Measurements from ENCODE around the gene PIWIL1.

Gene PIWIL1

DNA sequence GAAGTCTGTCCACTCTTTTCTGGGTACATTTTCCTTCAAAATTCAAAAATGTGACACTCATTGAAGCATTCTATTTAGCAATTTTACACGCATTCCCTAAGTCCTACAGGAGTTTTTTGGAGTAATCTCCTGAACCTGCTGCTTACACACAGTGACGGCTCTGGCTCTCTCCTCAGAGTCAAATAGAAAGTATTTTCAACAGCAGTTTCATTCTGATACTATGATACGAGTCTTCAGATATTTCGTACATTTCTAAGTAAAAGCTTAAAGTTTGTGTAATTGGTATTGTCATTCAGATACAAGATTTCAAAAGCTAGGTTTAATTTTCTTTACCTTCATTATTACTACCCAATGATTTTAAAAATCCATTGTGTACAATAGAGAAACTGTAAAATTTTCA is 36.4 kb downstream of the PIWIL1 start:
- DNase-seq, result no peak

DNA sequence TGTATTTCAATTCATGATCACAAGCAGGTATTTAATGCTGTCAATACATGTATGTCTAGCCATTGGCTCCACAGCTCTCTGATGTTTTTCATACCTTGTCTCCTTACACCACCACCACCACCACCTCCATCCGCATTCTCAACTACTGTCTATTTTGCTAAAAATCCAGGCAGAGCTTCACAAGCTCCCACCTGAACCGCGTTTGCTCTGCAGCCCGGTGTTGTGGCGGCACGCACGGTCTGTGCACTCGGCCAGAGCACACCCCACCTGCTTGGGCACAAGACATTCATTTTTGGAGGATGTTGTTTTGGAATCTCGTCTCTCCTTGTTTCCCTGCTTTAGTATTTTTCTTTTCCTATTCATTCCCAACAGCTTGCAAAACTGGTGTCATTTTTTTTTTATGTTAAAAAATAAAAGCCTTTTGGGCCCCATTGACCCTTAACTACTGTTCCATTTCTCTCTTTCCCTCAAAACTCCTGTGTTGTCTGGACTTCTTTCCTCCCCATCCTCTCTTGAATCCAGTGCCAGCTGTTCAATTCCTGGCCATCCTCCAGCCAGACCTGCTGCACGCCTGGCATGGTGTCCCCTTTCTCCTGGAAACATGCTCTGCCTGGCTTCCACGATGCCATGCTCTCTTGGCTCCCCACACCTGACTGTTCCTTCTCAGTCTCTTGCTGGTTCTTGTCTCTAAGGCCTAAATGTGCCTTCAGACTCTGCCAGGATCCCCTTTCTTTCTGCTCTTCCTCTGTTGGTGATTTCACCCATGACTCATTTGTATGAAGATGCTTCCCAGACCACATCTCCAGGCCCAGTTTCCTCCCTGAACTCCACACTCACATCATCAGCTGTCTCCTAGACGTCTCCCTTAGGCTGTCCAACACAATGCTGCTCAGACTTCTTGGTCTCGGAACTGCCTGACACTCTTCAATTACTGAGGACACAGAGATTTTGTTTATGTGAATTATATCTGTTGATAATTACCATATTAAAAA is 37.9 kb downstream of the PIWIL1 start:
- DNase-seq, result no peak

DNA sequence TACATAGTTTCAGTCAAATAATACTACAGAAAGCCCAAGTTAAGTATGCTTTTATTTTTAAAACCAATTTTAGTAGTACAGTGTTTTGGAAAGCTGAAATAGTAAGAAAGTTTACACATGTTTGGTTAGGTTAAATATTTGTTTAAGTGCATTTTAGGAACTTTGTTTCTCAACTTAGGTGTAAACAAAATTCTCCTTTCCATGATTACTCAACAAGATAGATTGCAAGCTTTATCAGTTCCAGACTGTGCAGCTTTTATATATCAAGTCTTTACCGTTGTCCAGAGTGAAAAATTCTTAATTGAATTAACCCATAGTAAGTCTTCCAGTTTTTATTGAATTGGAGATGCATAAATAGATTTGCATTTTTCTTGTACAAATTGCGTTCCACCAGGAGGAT is 45.1 kb downstream of the PIWIL1 start:
- no peak for DNase-seq

DNA sequence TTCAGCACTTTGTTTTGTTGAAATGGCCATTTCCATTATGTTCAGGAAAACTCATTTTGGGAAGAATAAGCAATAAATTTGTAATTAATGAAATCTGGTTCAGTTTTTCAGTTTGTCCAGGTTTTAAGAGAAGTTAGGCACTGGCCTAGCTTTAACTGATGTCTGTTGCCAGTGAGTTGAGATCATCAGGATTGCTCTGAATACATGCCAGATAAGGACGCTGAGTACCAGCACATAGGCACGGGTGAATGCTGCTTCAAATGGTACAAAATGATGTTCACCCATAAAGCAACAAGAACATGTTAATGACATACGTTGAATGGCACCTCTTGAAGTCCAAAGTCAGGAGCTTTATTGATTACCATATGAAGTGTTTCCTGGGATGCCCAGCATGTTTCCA is 46.5 kb downstream of the PIWIL1 start:
- no peak for DNase-seq

DNA sequence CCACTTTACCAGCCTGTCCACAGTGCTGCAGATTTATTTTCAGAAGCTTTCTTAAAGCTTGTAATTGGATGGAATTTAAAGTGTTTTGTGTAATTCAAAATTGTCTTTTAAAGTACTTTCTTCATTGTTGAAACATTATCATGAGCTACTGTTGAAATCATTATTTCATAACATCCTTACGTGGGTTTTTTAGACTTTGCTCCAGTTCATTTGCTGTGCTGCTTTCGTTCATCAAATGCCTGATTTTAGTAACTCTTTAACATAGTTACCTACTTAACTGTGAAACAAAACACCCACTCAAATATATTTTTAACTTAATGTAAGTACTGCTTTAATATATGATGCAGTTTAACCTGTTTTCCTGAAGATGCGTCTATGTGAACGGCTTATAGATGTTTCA is 47.5 kb downstream of the PIWIL1 start:
- no peak for DNase-seq

DNA sequence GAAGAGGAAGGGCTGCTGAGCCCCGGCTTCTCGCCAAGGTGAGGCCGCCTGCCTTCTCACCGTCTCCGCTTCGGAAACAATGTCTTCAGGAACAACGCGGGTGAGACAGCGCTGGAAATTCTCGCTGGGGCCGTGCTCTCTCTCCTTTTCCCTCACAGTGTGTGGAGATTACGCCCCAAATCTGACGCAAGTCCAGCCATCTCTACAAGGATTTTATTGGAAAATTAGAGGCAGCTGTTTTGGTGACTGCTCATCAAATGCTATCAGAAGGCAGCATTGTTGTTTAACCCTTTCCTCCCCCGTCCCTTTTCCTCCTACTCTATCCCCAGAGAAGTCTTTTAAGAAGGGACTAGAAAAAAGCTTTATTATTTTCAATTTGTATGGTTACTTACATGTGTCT is 53.5 kb downstream of the PIWIL1 start:
- DNase-seq, result no peak

DNA sequence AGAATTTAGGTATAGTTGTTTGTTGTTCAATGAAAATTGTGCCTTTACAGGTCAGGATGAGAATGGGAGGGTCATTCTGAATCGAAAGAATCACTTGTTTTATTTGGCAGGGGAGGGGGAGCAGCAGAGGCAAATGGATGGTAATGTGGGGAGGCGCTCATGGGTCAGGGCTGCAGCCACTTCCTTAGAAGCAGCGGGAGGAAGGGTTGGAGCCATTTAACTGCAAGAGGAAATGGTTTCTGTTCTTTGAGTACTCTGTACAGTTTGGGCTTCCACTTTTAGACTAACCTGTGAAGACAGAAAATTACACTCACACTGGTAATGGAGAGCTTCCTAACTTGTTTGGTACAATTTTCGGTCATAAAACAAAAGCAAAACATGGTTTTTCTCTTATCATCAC is 57.2 kb downstream of the PIWIL1 start:
- no peak for DNase-seq

DNA sequence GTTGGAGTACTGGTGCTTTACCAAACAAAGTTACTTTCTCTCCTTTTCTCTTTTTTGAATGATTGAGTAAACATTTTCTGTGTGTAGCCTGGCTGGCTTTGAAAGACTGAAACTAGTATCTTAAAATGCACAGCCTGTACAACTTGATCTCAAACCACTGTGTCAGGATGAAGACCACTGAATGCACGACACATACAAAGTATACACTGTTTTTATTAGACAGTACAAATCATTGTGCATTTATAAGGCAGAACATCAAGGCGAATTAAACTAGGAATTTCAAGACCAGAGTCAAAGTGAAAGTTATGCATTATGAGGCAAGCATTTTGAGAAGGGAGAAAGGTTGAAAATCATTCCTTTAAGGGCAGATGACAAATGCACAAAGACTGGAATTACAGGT is 59.0 kb downstream of the PIWIL1 start:
- DNase-seq, result no peak

DNA sequence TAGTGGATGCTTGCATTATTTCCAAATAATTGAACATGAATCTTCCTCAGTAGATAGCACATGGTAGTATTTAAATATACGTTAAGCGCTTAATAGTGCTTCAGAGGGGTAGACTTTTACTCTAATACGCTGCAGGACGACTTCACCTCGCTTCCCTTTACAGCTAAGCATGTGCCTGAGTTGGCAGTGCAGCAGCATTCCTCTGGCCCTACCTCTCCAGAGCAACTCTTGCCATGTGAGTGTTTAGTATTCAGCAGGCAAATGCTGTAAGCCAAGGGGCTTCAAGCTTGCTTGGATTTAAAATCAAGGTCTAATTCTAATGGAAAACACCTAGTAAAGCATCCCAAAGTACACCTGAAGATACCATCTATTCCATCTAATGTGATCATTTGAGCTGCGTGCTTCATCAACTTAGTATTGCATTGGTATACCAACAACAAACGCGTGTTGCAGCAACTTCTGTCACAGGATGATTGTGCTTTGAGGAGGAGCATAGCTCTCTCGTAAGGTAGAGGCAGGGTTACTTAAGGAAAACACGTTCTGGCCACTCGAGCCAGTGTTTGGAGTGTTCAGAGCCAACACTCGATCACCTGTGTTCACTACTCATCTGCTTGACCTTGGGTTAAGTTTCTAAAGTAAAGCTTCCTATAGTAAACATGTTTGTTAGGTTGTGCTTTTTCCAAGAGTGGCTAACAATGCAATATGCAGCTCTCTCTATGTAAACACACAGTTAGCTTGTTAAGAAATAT is 60.6 kb downstream of the PIWIL1 start:
- peak in 1 of 56 donors; percentile 8 for DNase-seq

DNA sequence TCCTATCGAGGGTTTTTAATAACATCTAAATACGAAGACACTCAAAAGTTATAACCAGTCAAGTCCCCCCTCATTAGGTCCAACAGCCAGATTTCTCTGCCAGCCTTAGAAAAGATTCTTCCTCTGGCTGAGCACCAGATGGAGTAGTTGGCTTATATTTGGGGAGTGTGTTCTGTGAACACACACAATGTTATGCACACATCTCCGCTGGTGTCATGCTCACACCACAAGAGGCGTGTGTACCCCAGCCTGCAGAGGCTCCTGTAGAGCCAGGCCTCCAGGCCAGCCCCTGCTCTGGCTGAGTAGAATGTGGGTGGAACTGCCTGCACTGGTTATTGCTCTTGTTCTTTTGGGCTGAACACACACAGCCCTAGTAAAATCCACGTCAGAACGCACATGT is 64.0 kb downstream of the PIWIL1 start:
- peak in 1 of 56 donors; percentile 8 for DNase-seq

DNA sequence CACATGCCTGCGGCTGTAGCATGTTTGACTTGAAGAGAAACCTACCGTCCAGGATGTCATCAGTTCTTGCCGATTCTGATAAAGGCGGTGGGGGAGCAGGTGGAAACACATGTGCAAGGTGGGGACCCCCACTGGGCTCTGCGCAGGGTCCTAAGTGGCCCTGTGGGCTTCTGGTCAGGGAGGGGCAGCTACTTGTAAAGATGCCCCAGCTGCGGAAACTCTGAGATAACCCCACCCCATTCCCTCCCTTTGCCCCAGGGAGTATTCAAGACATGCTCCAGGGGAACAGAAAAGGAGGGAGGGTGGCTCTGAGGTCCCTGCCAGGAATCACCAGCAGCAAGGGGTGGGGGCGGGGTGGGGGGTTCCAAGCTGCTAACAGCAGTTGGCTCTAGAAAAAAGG is 67.6 kb downstream of the PIWIL1 start:
- DNase-seq, result no peak

DNA sequence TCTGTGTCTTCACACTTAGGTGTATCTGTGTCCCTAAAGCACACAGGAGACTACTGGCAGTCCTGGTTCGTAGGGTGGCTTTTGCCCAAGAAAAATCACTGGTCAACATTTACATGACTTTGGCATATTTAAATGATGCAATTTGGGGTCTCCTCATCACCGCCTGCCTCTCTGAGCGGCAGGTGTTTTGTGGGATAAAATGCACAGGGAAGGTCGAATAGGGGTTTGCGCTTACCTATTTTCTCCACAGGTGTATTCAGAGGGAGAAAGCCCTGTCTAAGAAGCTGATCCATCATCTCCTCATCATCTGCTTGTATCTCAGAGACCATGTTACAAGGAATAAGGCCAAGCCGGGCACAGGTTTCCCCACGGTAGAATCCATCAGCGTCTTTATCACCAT is 74.7 kb downstream of the PIWIL1 start:
- no peak for DNase-seq

DNA sequence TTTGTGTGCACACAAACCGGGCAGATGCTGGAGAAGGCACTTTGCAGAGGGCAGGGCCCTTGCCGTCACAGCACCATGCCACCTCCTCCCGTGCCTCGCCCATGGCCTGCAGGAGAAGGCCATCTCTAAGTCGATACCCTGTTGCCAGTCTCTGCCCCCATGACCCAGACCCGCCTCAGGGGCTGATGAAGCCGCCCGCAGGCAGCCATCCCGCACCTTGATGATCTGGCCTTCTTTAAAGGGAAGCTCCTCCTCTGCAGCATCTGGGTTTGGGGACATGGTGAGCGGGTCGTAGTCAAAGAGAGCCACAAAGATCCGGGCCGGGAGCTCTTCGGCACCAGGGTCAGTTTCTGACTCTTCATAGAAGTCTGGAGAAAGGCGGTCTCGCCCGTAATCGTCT is 76.2 kb downstream of the PIWIL1 start:
- DNase-seq, result no peak

DNA sequence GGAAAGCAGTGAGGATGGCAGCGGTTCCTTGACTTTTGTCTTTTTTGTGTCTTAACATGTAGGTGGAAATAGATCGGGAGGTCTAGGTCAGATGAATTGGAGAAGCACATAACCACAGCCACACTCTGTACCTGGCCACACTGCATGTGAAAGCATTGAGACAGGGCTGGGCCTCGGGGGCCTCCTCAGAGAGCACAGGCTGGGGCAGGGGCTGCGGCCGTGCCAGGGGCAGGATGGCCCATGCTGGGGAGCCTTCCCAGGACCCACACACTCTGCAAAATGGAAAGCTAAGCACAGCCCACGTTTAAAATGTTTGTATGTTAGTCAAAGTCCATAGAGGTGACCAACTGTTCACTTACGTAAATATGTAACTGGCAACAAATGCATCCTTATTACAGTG is 76.7 kb downstream of the PIWIL1 start:
- DNase-seq, result no peak

DNA sequence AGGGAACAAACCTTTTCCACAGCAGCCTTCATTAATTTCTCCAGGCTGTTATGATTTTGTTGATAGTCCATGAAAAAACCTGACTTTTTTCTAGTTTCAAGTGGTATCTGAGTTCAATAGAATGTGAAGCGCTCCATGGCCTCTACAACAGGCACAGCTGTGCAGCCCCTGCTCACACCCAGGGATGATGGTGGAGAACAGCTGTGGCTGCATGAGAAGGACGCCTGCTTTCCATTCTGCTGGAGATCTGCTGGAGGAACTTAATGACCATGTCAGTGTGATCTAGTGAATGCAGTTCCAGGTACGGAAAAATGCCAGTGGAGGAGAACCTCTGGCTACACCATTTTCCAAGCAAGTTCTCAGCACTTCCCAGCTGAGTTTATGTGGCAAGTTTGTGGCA is 80.6 kb downstream of the PIWIL1 start:
- no peak for DNase-seq

DNA sequence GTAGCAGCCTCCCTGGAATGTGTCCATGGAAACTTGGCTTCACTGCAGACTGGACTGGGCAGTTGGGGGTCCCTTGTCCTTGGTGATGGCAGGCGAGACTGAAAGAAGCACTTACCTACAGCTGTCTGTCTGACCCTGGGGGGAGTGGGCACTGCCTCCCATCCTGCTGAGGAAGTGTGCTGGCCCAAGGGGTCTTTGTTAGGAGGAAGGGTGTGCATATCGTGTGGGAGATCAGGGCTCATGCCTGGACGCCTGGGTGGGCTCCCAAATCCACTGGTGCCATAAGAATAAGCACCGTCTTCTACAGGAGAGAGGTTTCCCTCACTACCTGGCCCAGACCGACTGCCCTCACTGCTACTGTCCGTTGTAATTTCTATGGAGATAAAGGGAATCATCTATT is 81.4 kb downstream of the PIWIL1 start:
- DNase-seq, result no peak

DNA sequence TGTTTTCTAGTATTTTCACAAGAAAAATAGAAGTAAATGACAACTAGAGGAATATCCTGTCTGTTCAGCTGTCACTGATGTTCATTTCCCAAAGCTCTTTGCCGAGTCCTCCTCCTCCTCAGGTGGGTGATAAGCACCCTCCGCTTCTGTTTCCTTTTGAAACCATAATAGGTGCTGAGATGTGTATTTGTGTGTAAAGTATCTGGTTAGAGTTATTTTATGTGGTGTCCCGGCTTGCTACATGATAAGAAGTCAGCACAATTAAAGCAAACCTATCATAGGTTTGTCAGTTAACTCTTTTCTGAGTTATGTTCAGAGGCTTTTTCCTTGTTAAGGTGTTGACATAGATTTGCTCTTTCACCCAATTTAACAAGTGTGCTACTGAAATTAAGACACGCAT is 82.4 kb downstream of the PIWIL1 start:
- no peak for DNase-seq

DNA sequence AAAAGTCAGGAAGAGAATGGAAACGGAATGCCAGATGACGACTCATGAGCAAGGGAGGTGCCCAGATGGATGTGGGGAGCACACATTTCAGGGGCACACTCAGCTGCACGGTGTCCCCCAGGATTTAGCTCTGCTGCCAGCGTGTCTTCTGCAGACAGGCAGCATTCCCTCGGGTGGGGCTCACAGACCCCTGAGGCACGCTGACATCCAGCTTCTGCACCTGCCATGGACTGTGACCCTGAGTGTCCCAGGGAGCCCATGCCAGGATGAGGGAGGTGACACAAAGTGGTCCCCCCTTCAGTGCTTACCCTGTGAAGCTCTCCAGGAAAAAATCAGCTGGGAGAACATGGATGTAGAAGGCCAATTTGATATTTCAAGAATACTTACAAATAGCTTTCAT is 84.2 kb downstream of the PIWIL1 start:
- DNase-seq, result no peak

Measured in nucleus accumbens (tissue), 56 donors.